ENCODE measurements around the gene DEXI.

Gene DEXI

GRCh38 chr16:10942352-10943063 is at the start of gene DEXI:
TSS of gene DEXI (minus strand) at chr16:10942468. CDS start at chr16:10942005, 463 bp downstream.
- peak; percentile 95 for DNase-seq

GRCh38 chr16:10990378-10990777 is 48.1 kb upstream of the DEXI start:
- DNase-seq, result no peak

- DNase-seq, result no peak
Measured at GRCh38 chr16:10989559-10989958, 47.3 kb upstream of the DEXI start.

GRCh38 chr16:10988879-10989278 is 46.6 kb upstream of the DEXI start:
- DNase-seq, result no peak

GRCh38 chr16:10988164-10988803 is 46.0 kb upstream of the DEXI start:
- DNase-seq, result peak; percentile 91

GRCh38 chr16:10987361-10988163 is 45.3 kb upstream of the DEXI start:
- DNase-seq, result no peak

GRCh38 chr16:10984509-10984908 is 42.2 kb upstream of the DEXI start:
- peak; percentile 36 for DNase-seq

- DNase-seq, result no peak
Measured at GRCh38 chr16:10983159-10983558, 40.9 kb upstream of the DEXI start.

- DNase-seq, result no peak
Measured at GRCh38 chr16:10982465-10983150, 40.3 kb upstream of the DEXI start.

- DNase-seq, result peak; percentile 75
Measured at GRCh38 chr16:10981697-10982216, 39.5 kb upstream of the DEXI start.

GRCh38 chr16:10980813-10981212 is 38.5 kb upstream of the DEXI start:
- no peak for DNase-seq

GRCh38 chr16:10979717-10980601 is 37.7 kb upstream of the DEXI start:
- no peak for DNase-seq

GRCh38 chr16:10978871-10979446 is 36.7 kb upstream of the DEXI start:
- DNase-seq, result no peak

GRCh38 chr16:10978124-10978523 is 35.9 kb upstream of the DEXI start:
- no peak for DNase-seq

GRCh38 chr16:10976634-10977033 is 34.4 kb upstream of the DEXI start:
- no peak for DNase-seq

GRCh38 chr16:10972819-10973464 is 30.7 kb upstream of the DEXI start:
- no peak for DNase-seq

GRCh38 chr16:10972108-10972818 is 30.0 kb upstream of the DEXI start:
- no peak for DNase-seq

- peak; percentile 40 for DNase-seq
Measured at GRCh38 chr16:10971560-10971961, 29.3 kb upstream of the DEXI start.

- DNase-seq, result no peak
Measured at GRCh38 chr16:10970065-10970464, 27.8 kb upstream of the DEXI start.

GRCh38 chr16:10969615-10970014 is 27.3 kb upstream of the DEXI start:
- no peak for DNase-seq

Measured in activated CD4-positive, alpha-beta T cell treated with anti-CD3 and anti-CD28 coated beads for 48 hours (primary cell).